HG02798 (cell line): ENCODE results near the gene CPNE1.
A peak's percentile ranks its signal among the peaks of the same experiment; 100 is the strongest.
"Not testable (repeated sequence)": the region's sequence is repeated elsewhere in the genome, so short reads cannot be mapped to it uniquely, and the experiment has no call there.

Source experiments
- ATAC-seq: cut with Tn5 transposase; IDR thresholded peaks from one replicate; pipeline ENCODE4 v1.9.1; 2021; ENCODE audit warnings: mild to moderate bottlenecking; ENCODE audit not compliant: unreplicated experiment, poor library complexity

Gene CPNE1

DNA sequence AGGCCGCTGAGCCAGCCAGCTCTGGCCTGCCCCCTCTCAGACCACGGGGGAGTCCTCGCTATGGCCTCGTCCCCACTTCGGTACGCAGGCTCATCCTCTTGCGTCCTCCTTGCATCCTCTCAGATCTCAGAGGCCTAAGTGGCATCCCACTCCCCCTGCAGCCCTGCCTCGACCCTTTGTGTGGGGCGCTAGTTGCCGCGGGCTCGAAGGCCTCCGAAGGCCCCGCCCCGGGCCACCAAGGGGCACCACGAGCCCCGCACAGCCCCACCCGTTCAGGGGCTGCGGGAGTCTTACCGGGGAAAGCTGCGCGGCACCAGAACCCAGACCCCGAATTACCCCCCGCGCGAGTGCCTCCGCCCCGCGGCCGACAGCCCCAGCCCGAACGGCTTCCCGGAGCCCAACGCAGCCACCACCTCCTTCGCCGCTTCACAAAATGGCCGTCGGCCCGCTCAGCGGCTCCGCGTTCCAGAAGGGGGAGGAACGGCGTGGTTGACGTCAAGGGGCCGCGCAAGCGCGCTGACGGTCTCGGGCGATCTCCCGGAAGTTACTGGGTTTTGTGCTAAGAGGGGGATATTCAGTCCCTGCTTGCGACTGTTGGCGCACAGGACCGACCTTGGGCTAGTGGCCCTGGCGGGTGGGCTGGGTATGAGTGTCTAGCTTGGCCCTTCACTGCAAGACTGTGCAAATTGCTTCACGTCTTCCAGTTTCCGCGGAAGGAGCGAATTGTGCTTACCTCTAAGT lies at the start of gene CPNE1, which contains the start of gene RBM12:
Gene CPNE1, minus strand, starts transcription at position 435 of the 741 bp plus-strand sequence. CDS start 31,977 bp downstream, outside the sequence.
Gene RBM12, minus strand, starts transcription at position 435 of the 741 bp plus-strand sequence. CDS start 9,578 bp downstream, outside the sequence.
- ATAC-seq = peak; percentile 85

- ATAC-seq = no peak
These were observed 49.4 kb upstream of the CPNE1 start for GRCh38 chr20:35714127-35714526.

DNA sequence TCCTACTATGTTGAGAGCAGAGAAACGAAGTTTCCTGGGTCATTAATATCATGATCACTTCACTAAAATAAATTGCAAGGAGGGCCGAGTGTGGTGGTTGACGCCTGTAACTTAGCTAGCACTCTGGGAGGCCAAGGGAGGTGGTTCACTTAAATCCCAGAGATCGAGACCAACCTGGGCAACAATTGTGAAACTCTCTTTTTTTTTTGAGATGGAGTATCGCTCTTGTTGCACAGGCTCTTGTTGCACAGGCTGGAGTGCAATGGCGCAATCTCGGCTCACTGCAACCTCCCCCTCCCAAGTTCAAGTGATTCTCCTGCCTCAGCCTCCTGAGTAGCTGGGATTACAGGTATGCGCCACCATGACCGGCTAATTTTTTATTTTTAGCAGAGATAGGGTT lies 48.4 kb upstream of the CPNE1 start:
- not testable (repeated sequence) for ATAC-seq

DNA sequence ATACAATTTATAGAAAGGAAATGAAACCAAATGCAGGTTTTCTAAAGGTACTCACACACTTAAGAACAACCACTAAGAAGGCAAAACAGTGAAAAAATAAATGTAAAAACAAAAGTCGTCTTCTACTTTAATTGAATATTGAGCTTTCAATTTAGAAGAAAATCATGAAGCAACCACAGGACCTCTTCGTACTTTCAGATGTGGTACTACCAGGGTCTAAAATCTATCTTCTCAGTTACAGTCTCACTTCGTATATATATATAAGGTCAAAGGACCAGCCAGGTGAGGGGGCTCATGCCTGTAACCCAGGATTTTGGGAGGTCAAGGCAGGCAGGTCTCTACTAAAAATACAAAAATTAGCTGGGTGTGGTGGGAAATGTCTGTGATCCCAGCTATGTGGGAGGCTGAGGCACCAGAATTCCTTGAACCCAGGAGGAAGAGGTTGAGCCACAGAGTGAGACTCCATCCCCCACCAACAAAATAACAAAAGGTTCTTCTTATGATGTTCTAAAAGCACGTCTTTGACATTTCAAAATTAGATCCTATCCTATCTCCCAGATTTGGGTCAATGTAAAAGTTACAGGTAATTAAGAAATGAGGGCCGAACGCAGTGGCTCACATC lies 47.0 kb upstream of the CPNE1 start:
- ATAC-seq = no peak

DNA sequence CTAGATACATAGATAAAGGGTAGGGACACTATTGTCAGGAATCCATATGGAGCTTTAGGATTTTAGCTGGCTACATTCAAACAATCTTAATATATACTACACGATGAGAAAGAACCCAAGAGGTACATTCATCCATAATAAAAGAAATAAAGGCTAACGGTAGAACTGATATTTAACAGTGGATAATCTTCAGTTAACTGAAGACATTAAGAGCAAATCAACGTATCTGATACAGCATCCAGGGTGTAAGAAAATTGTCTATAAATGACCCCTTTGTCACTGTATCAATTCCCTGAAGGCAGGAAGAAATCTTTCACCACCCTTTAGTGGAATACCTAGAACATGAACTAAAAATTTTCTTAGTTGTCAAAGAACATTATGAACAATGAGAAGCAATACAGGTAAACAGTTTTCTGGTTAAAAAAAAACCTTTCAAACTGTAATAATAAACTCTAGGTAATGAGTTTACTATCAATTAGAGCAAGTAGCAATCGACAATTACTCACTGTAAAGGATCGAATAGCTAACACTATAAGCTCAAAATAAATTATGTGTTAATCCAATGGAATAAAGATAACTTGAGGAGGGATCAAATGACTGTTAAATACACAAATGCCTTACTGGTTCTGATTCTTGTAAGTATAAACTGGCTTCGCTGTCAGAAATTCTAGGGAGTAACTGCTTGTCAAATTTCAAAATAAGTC lies 46.3 kb upstream of the CPNE1 start:
- ATAC-seq = no peak

GRCh38 chr20:35710039-35710438 lies 45.3 kb upstream of the CPNE1 start:
- no peak for ATAC-seq

- ATAC-seq = no peak
These were observed 44.6 kb upstream of the CPNE1 start for GRCh38 chr20:35709259-35709658.

DNA sequence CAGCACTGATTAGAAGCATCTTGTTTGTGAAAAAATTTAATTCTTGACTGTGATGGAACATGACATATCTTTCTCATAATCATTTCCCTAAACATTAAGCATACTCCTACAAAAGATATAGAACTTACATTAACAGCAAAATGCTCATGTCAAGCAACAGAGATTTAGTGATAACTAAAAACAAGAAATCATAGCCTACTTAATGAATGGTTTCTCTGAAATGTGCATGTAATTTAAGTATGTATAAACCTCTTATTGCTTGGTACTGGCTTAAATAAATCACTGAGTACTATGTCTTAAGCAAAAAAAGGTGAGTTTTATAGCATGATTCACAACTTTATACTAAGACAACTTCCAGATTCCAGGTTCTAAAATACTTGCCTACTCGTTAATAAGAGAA lies 43.8 kb upstream of the CPNE1 start:
- ATAC-seq = no peak

GRCh38 chr20:35706591-35707529 lies 42.2 kb upstream of the CPNE1 start:
- ATAC-seq = not testable (repeated sequence)

GRCh38 chr20:35705894-35706293 lies 41.2 kb upstream of the CPNE1 start:
- ATAC-seq = not testable (repeated sequence)

DNA sequence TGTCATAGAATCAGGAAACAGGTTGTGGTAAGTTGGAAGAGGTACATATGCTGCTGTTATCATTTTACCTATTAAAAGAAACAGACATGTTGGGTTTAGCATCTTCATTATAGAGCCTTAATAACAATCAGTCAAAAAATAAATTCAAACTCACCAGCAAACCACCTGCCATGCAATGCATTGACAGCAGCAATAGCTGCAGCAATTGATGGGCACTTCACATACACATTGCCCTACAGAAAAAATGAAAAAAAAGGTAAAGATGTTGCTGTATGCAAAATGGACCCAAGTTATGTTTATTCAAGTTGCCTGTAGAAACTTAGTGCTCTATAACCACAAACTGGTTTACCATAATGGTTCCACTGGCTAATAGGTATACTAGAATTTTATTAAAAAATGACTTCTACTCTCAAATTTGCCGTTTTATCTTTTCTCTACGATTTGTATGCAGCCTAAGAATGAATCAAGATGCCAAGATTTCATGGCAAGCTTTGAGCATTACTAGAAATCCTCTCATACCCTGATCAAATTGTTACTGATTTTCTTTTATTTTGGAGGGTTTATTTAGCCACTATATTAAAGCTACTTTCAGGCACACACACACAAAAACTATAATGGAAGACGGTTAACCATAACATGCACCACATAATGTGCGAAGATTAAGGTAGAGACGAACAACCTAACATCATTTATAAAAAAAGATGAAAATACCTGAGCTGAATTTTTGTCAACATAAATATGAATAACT lies 40.0 kb upstream of the CPNE1 start:
- ATAC-seq = no peak

GRCh38 chr20:35702824-35703695 lies 38.4 kb upstream of the CPNE1 start:
- no peak for ATAC-seq

GRCh38 chr20:35702051-35702823 lies 37.5 kb upstream of the CPNE1 start:
- no peak for ATAC-seq

DNA sequence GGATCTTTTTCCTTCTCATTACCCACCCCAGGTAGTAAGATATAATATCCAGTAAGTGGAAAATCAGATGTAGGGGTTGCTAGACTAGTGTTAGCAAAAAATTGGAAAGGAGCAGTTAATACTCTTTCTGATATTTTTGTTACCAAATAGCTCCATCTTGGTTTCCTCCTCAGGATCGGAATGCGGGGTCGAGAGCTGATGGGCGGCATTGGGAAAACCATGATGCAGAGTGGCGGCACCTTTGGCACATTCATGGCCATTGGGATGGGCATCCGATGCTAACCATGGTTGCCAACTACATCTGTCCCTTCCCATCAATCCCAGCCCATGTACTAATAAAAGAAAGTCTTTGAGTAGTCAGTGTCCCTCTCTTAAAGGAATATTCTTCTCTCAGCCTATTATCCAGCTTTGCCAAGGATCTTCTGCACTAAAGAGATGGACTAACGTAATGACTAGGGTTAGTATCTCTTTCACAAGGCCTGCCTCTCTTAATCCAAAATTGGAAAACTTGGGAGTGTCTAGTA lies 36.0 kb upstream of the CPNE1 start:
- ATAC-seq = no peak

DNA sequence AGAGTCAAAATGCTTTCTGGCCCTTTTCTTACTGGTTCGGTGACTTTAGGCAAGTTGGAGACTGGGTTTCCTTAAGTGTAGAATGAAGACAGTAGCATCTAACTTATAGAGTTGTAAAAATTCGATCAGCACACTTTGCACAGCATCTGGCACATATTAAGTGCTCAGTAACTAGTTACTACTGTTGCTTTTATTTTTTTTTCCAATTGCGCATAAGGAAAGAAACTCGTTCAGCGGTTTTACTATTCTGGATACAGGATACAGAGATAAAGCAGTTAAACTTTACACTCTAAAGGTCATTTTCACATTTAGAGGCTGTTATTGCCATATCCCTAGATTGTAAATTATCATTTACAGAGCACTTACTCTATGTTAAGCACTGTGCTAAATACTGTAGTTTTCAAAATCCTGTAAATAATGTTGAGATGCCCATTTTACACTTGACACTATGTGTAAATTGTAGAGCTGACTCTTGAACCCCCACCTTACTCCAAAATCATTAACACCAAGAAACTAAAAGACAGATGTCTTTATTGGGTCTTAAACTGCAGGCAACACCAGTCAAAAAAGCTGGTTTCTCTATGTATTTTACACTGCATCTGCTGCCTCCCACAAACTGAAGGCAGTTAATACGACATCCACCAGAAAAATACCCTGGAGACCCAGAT lies 35.4 kb upstream of the CPNE1 start:
- no peak for ATAC-seq

DNA sequence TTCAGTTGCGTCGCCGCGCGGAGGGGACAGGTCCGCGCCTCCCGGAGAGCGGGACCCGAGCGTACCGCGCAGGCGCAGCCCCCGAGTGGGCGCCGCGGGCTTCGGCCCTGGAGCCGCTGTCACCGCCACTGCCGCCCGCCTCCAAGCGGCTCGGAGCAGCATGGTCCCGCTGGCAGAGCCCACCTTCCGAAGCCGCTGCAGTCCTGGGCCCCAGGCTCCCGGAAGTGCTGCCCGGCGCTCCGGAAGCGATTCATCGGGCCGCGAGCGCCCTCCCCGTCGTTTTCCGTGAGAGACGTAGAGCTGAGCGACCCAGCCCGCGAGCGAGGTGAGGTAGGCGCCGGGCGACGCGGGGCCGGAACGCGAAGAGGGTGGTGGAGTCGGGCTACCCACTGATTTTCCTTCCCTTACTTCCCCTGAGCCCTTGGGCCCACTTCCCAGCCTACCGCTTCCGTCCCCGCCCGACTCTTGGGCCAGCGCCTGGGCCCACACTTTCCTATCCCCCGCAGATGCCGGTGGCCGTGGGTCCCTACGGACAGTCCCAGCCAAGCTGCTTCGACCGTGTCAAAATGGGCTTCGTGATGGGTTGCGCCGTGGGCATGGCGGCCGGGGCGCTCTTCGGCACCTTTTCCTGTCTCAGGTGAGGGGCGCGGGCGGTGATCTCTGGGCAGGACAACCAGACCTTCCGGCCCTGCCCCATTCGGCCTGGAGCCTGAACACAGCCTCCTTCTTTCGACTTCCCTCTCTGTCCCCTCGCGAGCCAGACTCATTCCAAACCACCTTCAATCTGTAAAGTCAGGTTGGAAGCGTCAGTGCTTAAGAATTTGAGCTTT lies 34.6 kb upstream of the CPNE1 start, which contains the start of the genes NFS1 and ROMO1:
Gene NFS1, minus strand, starts transcription at position 226 of the 830 bp plus-strand sequence. Its CDS starts 64 bp downstream, at position 162.
Gene ROMO1, plus strand, starts transcription at position 279 of the 830 bp plus-strand sequence. Its CDS starts 228 bp downstream, at position 507.
- peak; percentile 82 for ATAC-seq
